Measurements from ENCODE around the gene CSF1R. TPM values are rescaled to one million over a fixed set of nuclear protein-coding genes. Genes with fewer than 3 reads are reported as not detected.
A peak's percentile ranks its signal among the peaks of the same experiment; 100 is the strongest.

Gene CSF1R
- total RNA-seq, 1 donor from 2014 or later = 16.9 TPM

GRCh38 chr5:150024346-150024984 is 61.9 kb downstream of the CSF1R start:
- no peak for DNase-seq (ENCODE audit: low spot score)

- DNase-seq (ENCODE audit: low spot score) = no peak
These were observed 63.2 kb downstream of the CSF1R start for GRCh38 chr5:150023136-150023535.

- DNase-seq (ENCODE audit: low spot score) = no peak
These were observed 63.7 kb downstream of the CSF1R start for GRCh38 chr5:150022681-150023080.

DNA sequence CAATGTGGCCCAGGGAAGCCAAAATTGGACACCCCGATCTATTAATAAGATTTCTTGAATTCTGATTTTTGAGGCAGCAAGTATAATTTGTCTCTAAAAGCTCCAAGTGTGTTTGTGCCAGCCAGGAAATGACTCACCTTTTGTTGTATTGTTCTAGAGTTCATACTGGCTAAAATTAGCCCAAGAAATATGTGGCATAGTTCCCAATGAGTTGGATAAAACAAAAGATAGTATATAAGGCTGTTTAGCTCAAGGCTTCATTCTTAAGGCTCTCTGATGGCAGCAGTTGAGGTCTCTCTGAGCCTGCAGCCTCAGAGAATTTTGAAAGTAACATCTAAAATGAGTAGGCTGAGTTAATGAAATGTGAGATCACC is 64.2 kb downstream of the CSF1R start:
- no peak for DNase-seq (ENCODE audit: low spot score)

- peak; percentile 61 for DNase-seq (ENCODE audit: low spot score)
These were observed 64.7 kb downstream of the CSF1R start for GRCh38 chr5:150021491-150022157.

- DNase-seq (ENCODE audit: low spot score) = no peak
These were observed 66.1 kb downstream of the CSF1R start for GRCh38 chr5:150020249-150020648.

- DNase-seq (ENCODE audit: low spot score) = no peak
These were observed 68.9 kb downstream of the CSF1R start for GRCh38 chr5:150017226-150018005.

DNA sequence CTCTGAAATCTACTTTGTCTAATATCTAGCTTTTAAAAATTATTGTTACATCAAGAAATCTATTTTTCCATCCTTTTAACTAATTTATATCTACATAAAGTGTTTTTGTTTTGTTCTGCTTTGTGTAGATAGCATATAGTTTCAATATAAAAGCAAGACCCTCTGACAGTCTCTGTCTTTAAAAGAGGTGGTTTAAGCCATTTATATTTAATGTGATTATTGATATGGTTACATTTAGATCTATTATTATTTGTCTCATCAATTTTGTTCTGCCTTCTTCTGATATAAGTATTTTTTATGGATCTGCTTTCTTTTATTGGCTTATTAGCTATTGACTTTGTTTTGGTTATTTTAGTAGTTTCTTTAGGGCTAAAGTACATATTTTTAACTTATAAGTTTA is 69.8 kb downstream of the CSF1R start:
- no peak for DNase-seq (ENCODE audit: low spot score)

- DNase-seq (ENCODE audit: low spot score) = no peak
These were observed 70.9 kb downstream of the CSF1R start for GRCh38 chr5:150015415-150015814.

GRCh38 chr5:150014456-150014855 is 71.9 kb downstream of the CSF1R start:
- no peak for DNase-seq (ENCODE audit: low spot score)

DNA sequence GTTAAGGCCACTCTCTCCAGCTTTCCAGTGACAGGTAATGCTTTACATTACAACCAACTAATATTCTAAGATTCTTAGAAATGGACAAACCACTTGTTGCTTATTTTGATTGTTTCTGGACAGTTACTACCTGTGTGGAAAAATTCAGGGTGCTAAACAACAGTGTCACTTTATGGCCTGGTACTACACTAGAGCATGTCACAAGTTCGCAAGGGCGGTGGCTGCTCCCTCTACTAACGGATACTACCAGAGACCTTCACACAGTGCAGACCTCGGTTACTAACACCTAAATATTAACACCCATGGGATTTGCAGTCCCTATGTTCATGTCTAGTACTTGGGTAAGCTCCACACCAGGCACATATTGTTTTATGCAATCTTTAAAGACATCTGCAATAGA is 72.4 kb downstream of the CSF1R start:
- DNase-seq (ENCODE audit: low spot score) = no peak

DNA sequence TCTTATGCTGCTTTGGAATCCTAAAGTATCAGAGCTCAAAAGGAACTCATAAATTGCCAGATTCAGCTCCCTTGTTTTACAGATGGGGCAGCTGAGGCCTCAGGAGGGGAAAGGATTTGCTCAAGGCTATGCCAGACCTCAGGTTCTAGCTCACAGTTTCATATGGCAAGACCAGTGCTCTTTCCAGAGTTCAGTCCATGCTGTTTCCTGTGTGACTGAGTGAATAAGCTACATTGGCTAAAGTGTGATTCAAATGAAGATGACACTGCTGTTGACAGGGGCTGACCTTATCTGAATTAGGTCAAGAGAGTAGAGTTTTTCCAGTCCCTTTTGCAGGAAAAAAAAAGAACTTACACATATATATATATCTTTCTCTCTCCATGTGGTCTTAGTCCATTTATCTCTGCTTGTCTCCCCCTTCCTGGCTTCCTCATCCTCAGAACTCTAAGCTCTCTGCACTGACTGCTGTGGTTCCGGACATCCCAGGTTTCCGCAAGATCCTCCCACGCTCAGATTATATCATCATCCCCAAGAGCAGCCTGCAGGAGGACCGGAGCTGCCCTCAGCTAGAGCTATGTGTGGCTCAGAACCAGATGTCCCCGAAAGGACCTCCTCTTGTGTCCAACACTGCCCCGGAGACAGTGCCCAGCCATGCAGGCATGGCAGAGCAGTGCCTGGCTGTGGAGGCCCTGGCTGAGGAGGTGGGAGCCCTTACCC is 76.5 kb downstream of the CSF1R start:
- no peak for DNase-seq (ENCODE audit: low spot score)

GRCh38 chr5:150007050-150007449 is 79.3 kb downstream of the CSF1R start:
- no peak for DNase-seq (ENCODE audit: low spot score)

GRCh38 chr5:150006318-150006717 is 80.0 kb downstream of the CSF1R start:
- DNase-seq (ENCODE audit: low spot score) = no peak

Other genes with a start within 250 kb of the CSF1R start
- not detected for gene PDE6A, start 141.8 kb downstream of the CSF1R start, total RNA-seq
- 20.9 TPM for gene SLC26A2, start 125.8 kb downstream of the CSF1R start, total RNA-seq
- 7.0 TPM for gene TIGD6, start 85.9 kb downstream of the CSF1R start, total RNA-seq
- gene HMGXB3, start 85.8 kb downstream of the CSF1R start, total RNA-seq = 51.0 TPM
- gene PDGFRB, start 69.3 kb upstream of the CSF1R start, total RNA-seq = 108 TPM
- not detected for gene CDX1, start 80.2 kb upstream of the CSF1R start, total RNA-seq
- gene SLC6A7, start 103.5 kb upstream of the CSF1R start, total RNA-seq = 0.10 TPM
- gene CAMK2A, start 203.2 kb upstream of the CSF1R start, total RNA-seq = 1.4 TPM
- gene ARSI, start 216.4 kb upstream of the CSF1R start, total RNA-seq = 0.65 TPM

Data from ureter (tissue), 1 donor.